Astrocyte (in vitro differentiated cells and primary cell): ENCODE data around the gene SLBP. TPM values are rescaled to one million over a fixed set of nuclear protein-coding genes. Genes with fewer than 3 reads are reported as not detected.

Source experiments
- DNase-seq: peaks from one replicate; pipeline ENCODE4 v3.0.0-alpha.2; 2010; ENCODE audit warnings: low read depth
- FAIRE-seq: peaks from 2 replicates; lab custom pipeline; 2011; peaks lifted over from hg19 to GRCh38; lab: Jason Lieb, UNC
- H2AFZ ChIP-seq: 2 replicates; pipeline ENCODE4 v1.6.0; 2012; ENCODE audit warnings: low read depth, low read length, inconsistent platforms
- H3K27ac ChIP-seq: 2 replicates; pipeline ENCODE4 v1.5.1; 2011; ENCODE audit warnings: low read depth, low read length, inconsistent platforms
- H3K27me3 ChIP-seq: 2 replicates; pipeline ENCODE4 v1.6.0; 2011; ENCODE audit warnings: low read length, inconsistent platforms; ENCODE audit not compliant: insufficient read depth
- H3K36me3 ChIP-seq: 2 replicates; pipeline ENCODE4 v1.5.1; 2011; ENCODE audit warnings: low read length, inconsistent platforms; ENCODE audit not compliant: insufficient read depth
- H3K4me1 ChIP-seq: 2 replicates; pipeline ENCODE4 v1.5.1; 2011; ENCODE audit warnings: low read length, inconsistent platforms; ENCODE audit not compliant: insufficient read depth
- H3K4me2 ChIP-seq: 2 replicates; pipeline ENCODE4 v1.6.0; 2012; ENCODE audit warnings: low read length, inconsistent platforms
- H3K4me3 ChIP-seq: 2 replicates; pipeline ENCODE4 v1.5.1; 2011; ENCODE audit warnings: low read depth, mild to moderate bottlenecking, low read length, inconsistent platforms; ENCODE audit not compliant: insufficient read depth
- H3K79me2 ChIP-seq: 2 replicates; pipeline ENCODE4 v1.6.0; 2012; ENCODE audit warnings: mild to moderate bottlenecking, low read length, inconsistent platforms; ENCODE audit not compliant: insufficient read depth
- H3K9ac ChIP-seq: 2 replicates; pipeline ENCODE4 v1.6.0; 2012; ENCODE audit warnings: mild to moderate bottlenecking, low read length, inconsistent platforms
- H3K9me3 ChIP-seq: 2 replicates; pipeline ENCODE4 v1.5.1; 2012; ENCODE audit warnings: low read depth, mild to moderate bottlenecking, low read length, inconsistent platforms; ENCODE audit not compliant: insufficient read depth
- H4K20me1 ChIP-seq: 2 replicates; pipeline ENCODE4 v1.6.0; 2012; ENCODE audit warnings: low read length, inconsistent platforms; ENCODE audit not compliant: insufficient read depth
- H3K27ac Mint-ChIP-seq: one replicate; pipeline ENCODE4 v1.8.0; 2021; ENCODE audit warnings: mild to moderate bottlenecking, mixed read lengths; ENCODE audit not compliant: unreplicated experiment
- H3K27me3 Mint-ChIP-seq: one replicate; pipeline ENCODE4 v1.8.0; 2021; ENCODE audit warnings: low read depth, mixed read lengths; ENCODE audit not compliant: unreplicated experiment
- H3K36me3 Mint-ChIP-seq: one replicate; pipeline ENCODE4 v1.8.0; 2021; ENCODE audit warnings: low read depth, mixed read lengths; ENCODE audit not compliant: unreplicated experiment
- H3K4me1 Mint-ChIP-seq: one replicate; pipeline ENCODE4 v1.8.0; 2021; ENCODE audit warnings: low read depth, mixed read lengths; ENCODE audit not compliant: unreplicated experiment
- H3K4me3 Mint-ChIP-seq: one replicate; pipeline ENCODE4 v1.8.0; 2021; ENCODE audit warnings: mild to moderate bottlenecking, moderate library complexity, mixed read lengths; ENCODE audit not compliant: unreplicated experiment
- H3K9me3 Mint-ChIP-seq: one replicate; pipeline ENCODE4 v1.8.0; 2021; ENCODE audit warnings: mild to moderate bottlenecking, mixed read lengths; ENCODE audit not compliant: unreplicated experiment
- EZH2 ChIP-seq: IDR thresholded peaks from 2 replicates; pipeline ENCODE4 v1.6.1; 2012; ENCODE audit warnings: mild to moderate bottlenecking, low read length, inconsistent platforms; ENCODE audit not compliant: insufficient read depth
- total RNA-seq: library from RNA; stranded (reverse); gene quantifications from 2 replicates; pipeline ENCODE4 v1.2.1, GENCODE V29; 2021
- TF ChIP-seq, protein P1 (sequence below): IDR thresholded peaks from 2 replicates; pipeline ENCODE4 v1.5.1; 2011; ENCODE audit warnings: low read depth, mild to moderate bottlenecking, inconsistent platforms, low read length, moderate library complexity; ENCODE audit not compliant: insufficient read depth

The SLBP gene
- total RNA-seq, 1 donor from 2014 or later: 44.5 TPM

DNA sequence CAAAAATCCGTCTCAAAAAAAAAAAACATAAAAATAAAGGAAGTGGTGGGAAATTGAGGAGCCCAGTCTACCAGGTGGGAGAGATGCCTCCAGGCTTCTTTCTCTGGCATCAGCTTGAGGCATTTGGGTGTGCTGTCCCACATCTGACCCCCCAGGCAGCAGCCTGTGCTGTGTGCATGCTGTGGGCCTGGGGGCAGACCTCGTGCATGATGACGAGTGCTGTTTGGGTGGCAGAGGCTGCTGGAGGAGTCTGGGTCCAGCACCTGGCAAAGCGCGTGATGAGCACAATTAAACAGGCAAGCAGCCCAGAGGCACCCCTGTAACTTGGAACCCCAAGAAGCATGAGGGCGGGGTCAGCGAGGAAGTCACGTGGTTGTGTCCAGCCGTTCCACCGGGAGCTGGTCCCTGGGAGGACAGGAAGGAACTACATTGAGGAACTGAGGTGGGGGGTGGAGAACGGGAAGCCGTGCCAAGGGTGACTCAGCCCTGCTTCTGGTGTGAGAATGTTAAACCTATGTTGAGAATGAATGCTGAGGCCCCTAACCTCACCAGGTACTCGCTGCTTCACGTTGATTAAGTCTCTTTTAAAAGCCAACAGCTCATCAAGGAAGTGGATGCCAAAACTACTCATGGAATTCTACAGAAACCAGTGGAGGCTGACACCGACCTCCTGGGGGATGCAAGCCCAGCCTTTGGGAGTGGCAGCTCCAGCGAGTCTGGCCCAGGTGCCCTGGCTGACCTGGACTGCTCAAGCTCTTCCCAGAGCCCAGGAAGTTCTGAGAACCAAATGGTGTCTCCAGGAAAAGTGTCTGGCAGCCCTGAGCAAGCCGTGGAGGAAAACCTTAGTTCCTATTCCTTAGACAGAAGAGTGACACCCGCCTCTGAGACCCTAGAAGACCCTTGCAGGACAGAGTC lies 15.3 kb upstream of the SLBP start:
- TF ChIP-seq EZH2: no peak
- TF ChIP-seq, protein P1, sequence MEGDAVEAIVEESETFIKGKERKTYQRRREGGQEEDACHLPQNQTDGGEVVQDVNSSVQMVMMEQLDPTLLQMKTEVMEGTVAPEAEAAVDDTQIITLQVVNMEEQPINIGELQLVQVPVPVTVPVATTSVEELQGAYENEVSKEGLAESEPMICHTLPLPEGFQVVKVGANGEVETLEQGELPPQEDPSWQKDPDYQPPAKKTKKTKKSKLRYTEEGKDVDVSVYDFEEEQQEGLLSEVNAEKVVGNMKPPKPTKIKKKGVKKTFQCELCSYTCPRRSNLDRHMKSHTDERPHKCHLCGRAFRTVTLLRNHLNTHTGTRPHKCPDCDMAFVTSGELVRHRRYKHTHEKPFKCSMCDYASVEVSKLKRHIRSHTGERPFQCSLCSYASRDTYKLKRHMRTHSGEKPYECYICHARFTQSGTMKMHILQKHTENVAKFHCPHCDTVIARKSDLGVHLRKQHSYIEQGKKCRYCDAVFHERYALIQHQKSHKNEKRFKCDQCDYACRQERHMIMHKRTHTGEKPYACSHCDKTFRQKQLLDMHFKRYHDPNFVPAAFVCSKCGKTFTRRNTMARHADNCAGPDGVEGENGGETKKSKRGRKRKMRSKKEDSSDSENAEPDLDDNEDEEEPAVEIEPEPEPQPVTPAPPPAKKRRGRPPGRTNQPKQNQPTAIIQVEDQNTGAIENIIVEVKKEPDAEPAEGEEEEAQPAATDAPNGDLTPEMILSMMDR: no peak
- H3K27me3 ChIP-seq: no peaks in the 10 kb centered on the region
- Mint-ChIP-seq H3K27ac (peak overlapping the region; percentile 78), H3K36me3 (peaks cover 4% of the 10 kb centered on the region), H3K27me3 (no peaks in the 10 kb centered on the region), H3K4me3 (peak overlapping the region; percentile 23), H3K9me3 (no peaks in the 10 kb centered on the region), H3K4me1 (peaks cover 28% of the 10 kb centered on the region)
- H3K27ac ChIP-seq: peak overlapping the region; percentile 80
- peaks cover 10% of the 10 kb centered on the region for H3K36me3 ChIP-seq
- FAIRE-seq (peak; percentile 72), DNase-seq (peak; percentile 80)
- H3K4me2 ChIP-seq: peak overlapping the region; percentile 81
- peak overlapping the region; percentile 14 for H3K4me3 ChIP-seq
- H3K9me3 ChIP-seq: no peaks in the 10 kb centered on the region
- H3K4me1 ChIP-seq: peaks cover 40% of the 10 kb centered on the region
- H4K20me1 ChIP-seq: peaks cover 46% of the 10 kb centered on the region
- peak overlapping the region; percentile 58 for H3K9ac ChIP-seq
- H2AFZ ChIP-seq: peak overlapping the region; percentile 51
- H3K79me2 ChIP-seq: peaks cover 77% of the 10 kb centered on the region

DNA sequence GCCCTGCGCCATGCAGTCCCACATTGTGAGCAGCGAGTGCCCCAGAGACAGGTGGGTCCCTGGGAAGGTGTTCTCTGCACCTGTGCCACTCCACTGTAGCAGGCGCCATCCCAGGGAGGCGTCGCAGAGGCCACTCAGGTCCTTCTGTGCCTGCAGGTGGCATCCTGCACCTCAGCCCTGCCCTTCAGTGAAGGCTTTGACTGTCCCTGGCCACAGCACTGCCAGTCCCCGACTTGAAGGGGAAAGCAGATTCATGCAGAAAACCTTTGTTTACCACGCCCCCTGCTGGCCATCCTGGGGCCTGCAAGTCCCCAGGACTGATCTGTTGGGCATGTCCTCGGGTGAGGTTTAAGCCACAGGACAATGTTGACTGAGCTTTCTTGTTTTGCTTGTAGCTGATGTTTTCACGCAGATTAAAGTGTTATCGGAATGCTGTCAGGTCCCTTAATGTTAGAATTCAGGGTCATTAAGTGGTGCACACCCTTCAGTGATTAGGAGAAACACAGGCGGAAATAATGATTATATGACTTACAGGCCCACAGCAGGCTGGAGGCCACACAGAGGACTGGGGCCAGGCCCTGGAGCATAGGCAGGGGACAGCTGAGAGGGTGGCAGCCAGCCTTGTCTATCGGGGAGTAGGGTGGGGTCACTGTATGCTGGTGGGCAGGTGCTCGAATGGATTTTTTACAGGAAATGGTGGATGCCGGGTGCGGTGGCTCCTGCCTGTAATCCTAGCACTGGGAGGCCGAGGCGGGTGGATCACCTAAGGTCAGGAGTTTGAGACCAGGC lies 14.2 kb upstream of the SLBP start:
- peak; percentile 42 for DNase-seq
- H4K20me1 ChIP-seq: peaks cover 41% of the 10 kb centered on the region
- peak overlapping the region; percentile 1 for H3K9ac ChIP-seq
- Mint-ChIP-seq H3K4me1 (peaks cover 32% of the 10 kb centered on the region), H3K27ac (peak overlapping the region; percentile 30), H3K9me3 (no peaks in the 10 kb centered on the region), H3K4me3 (peak overlapping the region; percentile 57), H3K27me3 (no peaks in the 10 kb centered on the region), H3K36me3 (peaks cover 4% of the 10 kb centered on the region)
- H3K27ac ChIP-seq: peak overlapping the region; percentile 80
- no peaks in the 10 kb centered on the region for H3K27me3 ChIP-seq
- H3K4me2 ChIP-seq: no peak overlapping the region
- TF ChIP-seq EZH2: no peak
- TF ChIP-seq, protein P1: peak; percentile 99
- peaks cover 9% of the 10 kb centered on the region for H3K36me3 ChIP-seq
- peaks cover 44% of the 10 kb centered on the region for H3K4me1 ChIP-seq
- H3K4me3 ChIP-seq: no peak overlapping the region
- peak overlapping the region; percentile 41 for H2AFZ ChIP-seq
- H3K9me3 ChIP-seq: no peaks in the 10 kb centered on the region
- FAIRE-seq: peak; percentile 20
- H3K79me2 ChIP-seq: peaks cover 79% of the 10 kb centered on the region
